SK-N-SH treated with all-trans-retinoic acid at 6 μM for 48 hours (cell line): ENCODE results near the gene PRR5L.

Experiments used
- ATAC-seq: fragments of 200-7000 bp; cut with Tn5 transposase; 3 replicates; pipeline ENCODE4 v1.9.1; 2020; ENCODE audit warnings: mild to moderate bottlenecking, moderate library complexity
- CREB5 ChIP-seq: fragments of 250-450 bp; sonication (Bioruptor Pico); IDR thresholded peaks from 2 replicates; pipeline ENCODE4 v1.5.1; 2020; ENCODE audit warnings: low read depth, mild to moderate bottlenecking, moderate library complexity
- CSDC2 ChIP-seq: fragments of 250-450 bp; sonication (Bioruptor Pico); IDR thresholded peaks from 2 replicates; pipeline ENCODE4 v1.5.0; 2020; ENCODE audit warnings: mild to moderate bottlenecking, moderate library complexity
- CSRNP3 ChIP-seq: fragments of 250-450 bp; sonication (Bioruptor Pico); IDR thresholded peaks from 2 replicates; pipeline ENCODE4 v1.5.1; 2021; ENCODE audit warnings: mild to moderate bottlenecking, moderate library complexity
- ESRRG ChIP-seq: fragments of 250-450 bp; sonication (Bioruptor Pico); IDR thresholded peaks from 2 replicates; pipeline ENCODE4 v1.6.1; 2021; ENCODE audit warnings: mild to moderate bottlenecking
- GLIS3 ChIP-seq: fragments of 250-450 bp; sonication (Bioruptor Pico); IDR thresholded peaks from 2 replicates; pipeline ENCODE4 v1.5.0; 2020; ENCODE audit warnings: mild to moderate bottlenecking, moderate library complexity
- PATZ1 ChIP-seq: fragments of 250-450 bp; sonication (Bioruptor Pico); IDR thresholded peaks from 2 replicates; pipeline ENCODE4 v1.8.0; 2020; ENCODE audit warnings: mild to moderate bottlenecking, moderate library complexity, borderline replicate concordance
- POU6F1 ChIP-seq: fragments of 250-450 bp; sonication (Bioruptor Pico); IDR thresholded peaks from 2 replicates; pipeline ENCODE4 v1.8.0; 2021; ENCODE audit warnings: low read depth, mild to moderate bottlenecking, moderate library complexity, borderline replicate concordance
- PPARA ChIP-seq: fragments of 250-450 bp; sonication (Bioruptor Pico); IDR thresholded peaks from 2 replicates; pipeline ENCODE4 v1.5.0; 2020; ENCODE audit warnings: mild to moderate bottlenecking, borderline replicate concordance
- RARB ChIP-seq: fragments of 250-450 bp; sonication (Bioruptor Pico); IDR thresholded peaks from 2 replicates; pipeline ENCODE4 v1.8.0; 2021; ENCODE audit warnings: mild to moderate bottlenecking, moderate library complexity
- SNAI2 ChIP-seq: fragments of 250-450 bp; sonication (Bioruptor Pico); IDR thresholded peaks from 2 replicates; pipeline ENCODE4 v1.5.0; 2020; ENCODE audit warnings: mild to moderate bottlenecking, moderate library complexity
- TSHZ2 ChIP-seq: fragments of 250-450 bp; sonication (Bioruptor Pico); IDR thresholded peaks from 2 replicates; pipeline ENCODE4 v1.5.0; 2020; ENCODE audit warnings: mild to moderate bottlenecking, moderate library complexity
- ZC3H10 ChIP-seq: fragments of 250-450 bp; sonication (Bioruptor Pico); IDR thresholded peaks from 2 replicates; pipeline ENCODE4 v1.5.1; 2021; ENCODE audit warnings: mild to moderate bottlenecking, moderate library complexity
- ZNF565 ChIP-seq: fragments of 450-650 bp; formaldehyde crosslinking; conservative IDR thresholded peaks from 2 replicates; pipeline ENCODE4 v1.5.0; 2020; ENCODE audit warnings: low read depth, mild to moderate bottlenecking, moderate library complexity

PRR5L gene

GRCh38 chr11:36438126-36438525 lies 142.0 kb downstream of the PRR5L start (continued):
- no peak for TF ChIP-seq TSHZ2
- TF ChIP-seq, all 23 proteins: peak for 0

- no peak for ATAC-seq
- TF ChIP-seq PATZ1 (no peak), SNAI2 (CRISPR knock-in tag) (no peak), RARB (CRISPR knock-in tag) (no peak), PPARA (no peak), CREB5 (CRISPR knock-in tag) (no peak), POU6F1 (CRISPR knock-in tag) (no peak), CSRNP3 (CRISPR knock-in tag) (no peak)
These were observed 145.6 kb downstream of the PRR5L start for GRCh38 chr11:36441610-36442208.

GRCh38 chr11:36443661-36444060 lies 147.6 kb downstream of the PRR5L start:
- no peak for ATAC-seq

More at GRCh38 chr11:36443661-36444060, 147.6 kb downstream of the PRR5L start:
- no peak for TF ChIP-seq PATZ1
- no peak for TF ChIP-seq CREB5 (CRISPR knock-in tag)
- no peak for TF ChIP-seq ZNF565
- no peak for TF ChIP-seq TSHZ2
- TF ChIP-seq ZC3H10 (CRISPR knock-in tag): no peak
- TF ChIP-seq CSDC2: no peak
- TF ChIP-seq GLIS3: no peak
- no peak for TF ChIP-seq ESRRG
